NCI-H2081 treated with DMSO at 0.1 percent for 48 hours (cell line): Measurements from ENCODE around the gene ADGRG3.
"Not testable (repeated sequence)": the region's sequence is repeated elsewhere in the genome, so short reads cannot be mapped to it uniquely, and the experiment has no call there.

ENCODE experiments used
- DNase-seq: peaks from one replicate; lab custom pipeline; 2025; lab: John Stamatoyannopoulos, UW

Gene ADGRG3

DNA sequence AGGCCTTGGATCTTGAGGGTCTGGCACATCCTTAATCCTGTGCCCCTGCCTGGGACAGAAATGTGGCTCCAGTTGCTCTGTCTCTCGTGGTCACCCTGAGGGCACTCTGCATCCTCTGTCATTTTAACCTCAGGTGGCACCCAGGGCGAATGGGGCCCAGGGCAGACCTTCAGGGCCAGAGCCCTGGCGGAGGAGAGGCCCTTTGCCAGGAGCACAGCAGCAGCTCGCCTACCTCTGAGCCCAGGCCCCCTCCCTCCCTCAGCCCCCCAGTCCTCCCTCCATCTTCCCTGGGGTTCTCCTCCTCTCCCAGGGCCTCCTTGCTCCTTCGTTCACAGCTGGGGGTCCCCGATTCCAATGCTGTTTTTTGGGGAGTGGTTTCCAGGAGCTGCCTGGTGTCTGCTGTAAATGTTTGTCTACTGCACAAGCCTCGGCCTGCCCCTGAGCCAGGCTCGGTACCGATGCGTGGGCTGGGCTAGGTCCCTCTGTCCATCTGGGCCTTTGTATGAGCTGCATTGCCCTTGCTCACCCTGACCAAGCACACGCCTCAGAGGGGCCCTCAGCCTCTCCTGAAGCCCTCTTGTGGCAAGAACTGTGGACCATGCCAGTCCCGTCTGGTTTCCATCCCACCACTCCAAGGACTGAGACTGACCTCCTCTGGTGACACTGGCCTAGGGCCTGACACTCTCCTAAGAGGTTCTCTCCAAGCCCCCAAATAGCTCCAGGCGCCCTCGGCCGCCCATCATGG, 4.0 kb upstream of the ADGRG3 start:
- DNase-seq, result no peak

DNA sequence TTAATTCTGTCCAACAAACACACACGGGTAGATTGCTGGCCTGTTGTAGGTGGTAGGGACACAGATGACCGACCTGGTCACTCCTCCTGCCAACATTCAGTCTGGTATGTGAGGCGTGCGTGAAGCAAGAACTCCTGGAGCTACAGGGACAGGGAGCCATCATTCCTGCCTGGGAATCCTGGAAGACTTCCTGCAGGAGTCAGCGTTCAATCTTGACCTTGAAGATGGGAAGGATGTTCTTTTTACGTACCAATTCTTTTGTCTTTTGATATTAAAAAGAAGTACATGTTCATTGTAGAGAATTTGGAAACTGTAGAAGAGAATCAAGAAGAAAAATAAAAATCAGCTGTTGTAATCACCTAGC, 3.5 kb upstream of the ADGRG3 start:
- DNase-seq, result no peak

DNA sequence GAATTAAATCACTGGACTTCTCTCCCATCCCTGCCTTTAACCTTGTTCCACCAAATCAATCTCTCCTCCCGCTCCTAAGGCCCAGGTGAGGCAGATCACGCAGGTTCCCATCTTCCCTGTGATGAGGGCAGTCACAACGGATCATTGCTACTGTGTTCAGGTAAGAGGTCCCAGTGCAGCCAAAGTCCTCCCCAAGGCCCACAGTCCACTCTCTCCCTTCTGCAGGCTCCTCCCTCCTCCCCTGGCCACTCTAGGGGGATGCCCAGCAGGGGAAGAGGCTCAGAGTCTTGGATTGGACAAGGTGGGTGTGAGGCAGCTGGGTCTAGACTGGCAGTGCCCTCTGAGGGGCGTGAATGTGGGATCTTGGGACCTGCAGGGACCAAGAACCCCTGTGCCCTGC, 2.6 kb upstream of the ADGRG3 start:
- no peak for DNase-seq

DNA sequence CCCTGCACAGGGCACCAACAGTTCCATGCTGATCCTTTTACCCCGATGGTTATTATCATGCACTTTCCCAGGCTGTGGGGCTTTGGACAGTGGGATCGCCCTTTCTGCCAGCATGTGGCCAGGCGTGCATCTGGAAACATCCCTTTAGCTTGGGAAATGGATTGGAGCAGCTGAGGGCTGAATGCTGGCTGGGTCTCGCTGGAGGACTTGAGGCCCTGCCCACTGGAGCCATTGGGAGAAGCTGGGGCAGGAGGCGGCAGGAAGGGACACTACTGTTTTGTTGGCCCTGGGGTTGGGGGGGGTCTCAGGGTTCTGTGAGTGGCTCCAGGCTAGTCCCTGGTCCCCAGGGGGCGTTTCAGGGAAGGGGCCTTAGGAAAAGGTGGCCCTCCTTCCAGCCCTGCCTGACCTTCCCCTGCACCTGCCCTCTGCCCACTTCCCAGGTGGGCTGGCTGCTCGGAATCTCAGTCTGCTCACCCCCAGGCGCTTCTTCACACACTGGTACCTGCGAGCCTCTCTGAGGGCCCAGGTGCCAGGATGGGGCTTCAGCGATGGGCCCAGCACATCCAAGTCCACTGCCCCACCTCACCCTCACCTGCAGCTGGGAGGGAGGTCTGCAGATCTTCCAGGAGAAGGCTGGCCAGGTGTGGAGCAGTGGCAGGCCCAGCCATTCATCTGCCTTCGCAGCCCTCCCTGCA, 1.6 kb upstream of the ADGRG3 start:
- DNase-seq, result no peak

DNA sequence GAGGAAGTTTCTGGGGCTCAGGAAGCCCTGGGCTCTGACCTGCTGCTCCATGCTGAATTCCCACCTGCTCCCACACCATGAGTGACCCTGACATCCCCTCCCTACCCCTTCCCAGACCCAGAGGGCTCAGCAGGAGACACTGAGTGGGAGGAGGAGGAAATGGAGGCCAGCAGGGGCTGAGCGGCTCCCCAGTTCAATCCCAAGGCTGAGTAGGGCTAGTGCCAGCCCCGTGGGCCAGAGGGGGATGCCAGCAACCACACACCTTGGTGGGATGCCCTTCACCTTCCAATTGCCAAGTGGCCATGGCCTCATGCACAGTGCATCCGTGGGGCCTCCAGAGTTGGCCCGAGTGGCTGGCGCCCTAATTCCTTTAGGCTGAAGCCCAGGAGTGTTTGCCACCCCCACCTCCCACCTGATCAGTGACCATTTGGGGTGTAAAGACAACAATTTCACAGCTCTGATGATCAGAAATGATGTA, 1.0 kb upstream of the ADGRG3 start:
- DNase-seq, result no peak

DNA sequence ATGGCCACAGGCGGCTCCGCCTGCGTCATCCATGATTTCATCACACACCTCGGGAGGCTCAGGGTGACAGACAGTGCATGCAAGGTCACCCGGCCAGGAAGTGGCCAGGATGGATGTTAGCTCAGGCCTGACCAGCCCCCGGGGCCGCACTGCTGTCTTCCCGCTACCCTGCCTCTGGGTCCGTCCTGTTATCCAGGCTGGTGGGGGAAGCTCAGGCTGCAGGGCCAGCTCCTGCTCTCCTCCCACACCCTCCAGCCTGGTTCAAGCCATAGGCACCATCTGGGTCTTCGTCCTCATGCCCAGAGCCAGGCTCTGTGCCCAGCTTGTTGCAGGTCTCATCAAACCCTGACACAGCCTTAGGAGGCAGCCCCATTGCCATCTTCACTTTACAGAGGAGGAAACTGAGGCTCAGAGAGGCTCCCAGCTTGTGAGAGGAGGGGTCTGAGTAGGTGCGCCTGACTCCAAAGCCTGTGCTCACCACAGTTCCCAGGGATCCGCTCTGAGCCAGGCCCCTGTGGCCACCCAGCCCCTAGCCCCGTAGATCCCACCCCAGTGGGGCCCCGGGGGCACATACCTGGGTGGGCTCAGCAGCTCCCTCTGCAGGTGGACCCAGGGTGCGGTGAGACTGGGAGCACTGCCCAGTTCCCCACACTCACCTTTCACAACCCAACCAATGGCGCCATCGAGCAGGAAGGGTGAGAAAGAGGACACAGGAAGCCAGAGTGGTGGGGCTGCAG, 412 bp upstream of the ADGRG3 start:
- DNase-seq, result no peak

DNA sequence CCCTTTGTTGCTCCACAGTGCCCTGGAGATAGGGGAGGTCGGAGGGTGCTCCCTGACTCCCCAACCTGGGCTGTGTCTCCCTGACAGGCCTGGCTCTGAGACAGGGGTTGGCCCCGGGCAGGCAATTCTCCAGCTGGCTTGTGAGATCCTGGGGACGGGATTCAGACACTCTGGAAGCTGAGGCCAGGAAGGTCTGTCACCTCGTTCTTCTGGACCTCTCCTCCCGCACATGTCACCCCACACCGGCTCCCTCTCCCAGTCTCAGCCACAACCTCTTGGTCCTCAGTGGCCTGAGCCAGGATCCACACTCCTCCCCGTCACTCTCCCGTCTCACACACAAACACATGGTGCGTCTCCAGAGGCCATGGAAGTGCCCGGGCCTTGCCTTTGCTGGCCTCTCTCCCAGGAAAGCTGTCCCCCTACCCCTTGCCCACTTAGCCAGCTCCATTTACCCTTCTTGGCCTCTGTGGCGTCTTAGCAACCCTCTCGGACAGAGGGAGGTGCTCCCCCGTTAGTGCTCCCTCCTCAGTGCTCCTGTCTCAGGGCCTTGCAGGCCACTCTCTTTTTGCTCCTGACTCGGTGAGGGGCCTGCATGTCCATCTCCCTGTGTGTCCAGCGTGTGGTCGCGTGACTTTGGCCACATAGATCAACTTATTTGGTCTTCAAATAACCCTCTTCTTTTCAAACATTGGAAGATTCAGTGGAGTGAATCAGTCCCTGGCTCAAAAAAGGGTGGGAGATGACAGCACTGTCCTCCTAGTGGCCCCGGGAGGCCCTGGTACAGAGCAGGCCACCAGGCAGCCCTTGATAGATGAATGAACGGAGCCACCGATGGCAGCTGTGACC, 747 bp downstream of the ADGRG3 start:
- DNase-seq, result no peak

DNA sequence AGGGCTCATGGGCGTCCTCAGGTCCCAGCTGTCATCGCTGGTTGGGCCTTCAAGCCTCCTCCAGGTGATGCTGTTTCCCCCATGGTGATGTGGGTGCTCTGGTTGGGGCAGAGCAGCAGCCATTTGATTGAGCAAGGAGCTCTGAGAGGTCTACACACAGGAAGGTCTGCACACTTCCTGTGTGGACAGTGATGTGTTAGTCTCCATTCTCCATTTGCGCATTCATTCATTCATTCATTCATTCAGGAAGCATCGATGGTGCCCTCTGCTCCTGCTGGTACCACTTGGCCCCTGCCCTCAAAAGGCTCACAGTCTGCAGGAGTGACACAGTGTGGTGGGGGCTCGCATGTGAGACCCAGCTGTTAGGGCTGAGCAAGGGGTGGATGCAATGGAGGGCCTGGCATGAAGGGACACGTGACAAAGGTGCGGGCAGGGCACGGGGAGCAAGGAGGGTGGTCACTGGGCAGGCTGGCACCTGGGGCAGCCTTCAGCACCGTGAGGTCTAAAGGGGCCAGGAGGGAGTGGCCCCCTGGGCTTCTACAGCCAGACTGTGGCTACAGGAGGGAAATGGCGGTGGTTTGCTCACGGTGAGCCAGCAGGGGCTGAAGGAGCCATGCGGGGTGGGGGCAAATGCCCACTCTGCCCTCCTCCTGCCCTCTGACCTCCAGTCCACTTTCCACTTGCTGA, 1.5 kb downstream of the ADGRG3 start:
- DNase-seq, result no peak

DNA sequence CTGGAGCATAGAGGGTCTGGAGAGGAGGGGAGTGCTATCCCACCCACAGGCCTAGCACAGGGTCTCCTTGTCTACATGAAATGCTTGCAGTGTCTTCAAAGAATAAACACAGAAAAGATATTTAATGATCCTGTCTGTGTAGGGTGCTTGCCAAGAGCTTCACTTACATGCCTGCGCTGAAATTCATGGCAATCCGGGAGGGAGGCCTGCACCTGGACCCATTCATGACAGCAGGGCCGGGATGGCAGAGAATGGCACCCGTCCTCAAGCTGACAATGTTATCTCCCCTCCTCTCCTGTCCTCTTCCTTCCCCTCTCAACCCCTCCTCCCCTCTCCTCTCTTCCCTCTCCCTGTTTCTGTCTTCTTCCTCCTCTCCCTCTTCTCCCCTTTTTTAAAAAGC, 2.1 kb downstream of the ADGRG3 start:
- no peak for DNase-seq

DNA sequence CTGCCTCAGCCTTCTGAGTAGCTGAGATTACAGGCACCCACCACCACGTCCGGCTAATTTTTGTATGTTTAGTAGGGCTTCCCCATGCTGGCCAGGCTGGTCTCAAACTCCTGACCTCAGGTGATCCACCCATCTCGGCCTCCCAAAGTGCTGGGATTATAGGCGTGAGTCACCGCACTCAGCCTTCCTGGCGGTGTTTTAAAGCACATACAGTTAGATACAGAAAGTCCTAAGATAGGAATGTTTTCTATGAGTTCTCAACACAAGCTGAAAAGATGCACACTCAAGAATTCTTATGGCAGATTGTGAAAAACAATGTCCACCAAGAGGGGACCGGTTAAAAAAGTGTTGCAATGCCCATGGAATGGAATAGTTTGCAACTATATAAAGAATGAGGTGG, 3.3 kb downstream of the ADGRG3 start:
- DNase-seq, result not testable (repeated sequence)

DNA sequence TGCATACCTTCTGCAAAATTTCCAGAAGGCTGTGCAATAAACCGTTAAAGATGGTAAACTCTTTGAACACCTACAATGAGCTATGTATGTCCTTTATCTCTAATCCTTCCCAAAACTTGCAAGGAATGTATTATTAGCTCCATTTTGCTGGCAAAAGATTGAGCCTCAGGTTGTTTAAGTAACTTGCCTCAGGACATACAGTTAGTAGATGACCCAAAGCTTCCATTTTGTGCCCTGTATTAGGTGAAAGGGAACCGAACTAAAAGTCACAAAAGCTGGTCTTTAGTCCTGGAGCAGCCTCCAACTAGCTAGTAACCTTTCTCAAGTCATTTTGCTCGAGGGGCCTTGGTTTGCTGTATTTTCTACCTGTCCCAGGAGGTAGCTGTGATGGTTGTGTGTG, 4.3 kb downstream of the ADGRG3 start:
- DNase-seq, result no peak

DNA sequence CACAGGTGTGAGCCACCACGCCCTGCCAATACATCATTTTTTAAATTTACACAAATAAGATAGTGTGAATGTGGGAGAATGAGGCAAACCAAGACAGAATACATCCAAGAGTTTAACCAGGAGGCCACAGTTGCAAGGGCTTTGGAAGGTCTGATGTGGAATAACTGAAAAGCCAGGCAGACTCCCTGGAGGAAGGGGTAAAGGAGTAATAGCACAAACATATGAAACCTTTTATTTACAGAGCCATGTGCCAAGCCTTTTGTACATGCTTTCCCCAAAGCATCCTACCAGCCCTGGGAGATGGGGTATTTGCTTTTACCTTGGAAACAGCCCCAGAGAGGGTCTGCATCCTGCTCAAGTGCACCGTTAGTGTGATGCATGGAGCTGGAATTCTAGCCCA, 4.7 kb downstream of the ADGRG3 start:
- DNase-seq, result no peak

DNA sequence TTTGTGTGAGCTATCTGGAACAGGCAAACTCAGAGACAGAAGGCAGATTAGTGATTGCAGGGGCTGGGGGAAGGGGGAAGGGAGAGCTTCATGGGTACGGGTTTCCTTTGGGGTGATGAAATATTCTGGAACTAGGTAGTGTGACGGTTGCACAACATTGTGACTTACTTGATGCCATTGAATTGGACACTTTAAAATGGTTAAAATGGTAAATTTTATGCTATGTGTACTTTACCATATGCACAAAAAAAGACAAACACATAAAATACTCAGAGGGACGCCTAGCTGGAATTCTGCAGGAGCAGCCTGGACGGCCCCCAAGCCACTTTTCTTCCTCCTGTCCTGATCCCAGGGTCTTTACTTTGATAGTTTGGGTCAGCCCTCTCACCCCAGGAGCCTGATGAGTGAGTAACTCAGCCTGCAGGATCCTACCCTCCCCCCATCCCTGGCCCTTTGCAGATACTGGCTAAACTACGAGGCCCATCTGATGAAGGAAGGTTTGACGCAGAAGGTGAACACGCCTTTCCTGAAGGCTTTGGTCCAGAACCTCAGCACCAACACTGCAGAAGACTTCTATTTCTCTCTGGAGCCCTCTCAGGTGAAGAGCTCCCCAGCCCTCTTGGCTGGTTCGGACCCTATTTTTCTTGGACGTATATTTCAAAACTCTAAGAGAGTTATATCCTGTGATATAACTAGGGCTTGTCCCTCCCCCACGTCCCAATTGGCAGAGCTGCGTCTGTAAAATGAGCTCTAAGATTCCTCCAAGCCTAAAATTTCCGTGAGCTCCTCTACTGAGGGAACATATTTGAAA, 7.8 kb downstream of the ADGRG3 start:
- no peak for DNase-seq

DNA sequence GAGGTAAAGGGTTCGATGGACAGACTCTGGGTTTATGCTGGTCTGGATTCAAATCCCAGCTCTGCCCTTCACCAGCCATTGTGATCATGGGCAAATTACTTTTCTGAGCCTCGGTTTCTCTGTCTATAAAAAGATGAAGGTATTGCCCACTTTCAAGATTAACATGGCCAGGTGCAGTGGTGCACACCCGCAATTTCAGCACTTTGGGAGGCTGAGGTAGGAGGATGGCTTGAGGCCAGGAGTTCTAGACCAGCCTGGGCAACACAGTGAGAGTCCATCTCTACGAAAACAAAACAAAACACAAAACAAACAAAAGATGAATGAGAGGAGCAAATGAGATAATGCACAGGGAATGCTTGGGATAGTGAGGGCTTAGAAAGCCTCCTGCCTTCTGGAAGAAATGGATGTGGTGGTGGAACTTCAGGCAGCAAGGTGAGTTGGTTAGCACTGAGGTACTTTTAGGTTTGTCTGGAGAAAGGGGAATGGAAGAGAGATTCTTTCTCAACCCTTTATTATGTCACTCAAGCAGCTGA, 8.5 kb downstream of the ADGRG3 start:
- DNase-seq, result no peak

DNA sequence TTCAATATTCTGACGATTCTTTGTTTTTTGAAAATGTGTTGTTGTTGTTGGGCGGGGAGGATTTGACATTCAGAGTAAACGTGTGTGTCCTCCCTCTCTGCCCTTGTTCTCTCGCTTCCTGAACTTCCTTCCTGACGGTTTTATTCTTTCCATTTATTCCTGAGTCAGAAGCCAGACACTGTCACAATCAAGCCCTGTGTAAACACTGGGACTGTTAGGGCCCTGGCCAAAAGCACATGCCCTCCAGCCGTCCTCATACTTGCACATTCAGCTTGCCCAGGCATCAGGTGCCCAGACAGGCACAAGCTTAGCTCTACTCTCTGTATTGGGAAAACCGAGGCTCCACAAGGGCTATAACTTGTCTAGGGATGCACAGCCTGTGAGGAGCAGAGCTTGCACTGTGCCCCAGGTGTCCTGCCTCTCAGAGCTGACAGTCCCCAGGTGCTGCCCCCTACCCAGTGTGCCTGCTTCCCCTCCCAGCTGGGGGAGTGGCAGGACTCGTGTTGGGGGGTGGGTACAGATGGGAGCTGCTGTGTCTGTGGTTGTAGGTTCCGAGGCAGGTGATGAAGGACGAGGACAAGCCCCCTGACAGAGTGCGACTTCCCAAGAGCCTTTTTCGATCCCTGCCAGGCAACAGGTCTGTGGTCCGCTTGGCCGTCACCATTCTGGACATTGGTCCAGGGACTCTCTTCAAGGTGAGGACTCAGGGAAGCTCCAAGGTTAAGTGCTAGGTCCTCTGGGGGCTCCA, 9.7 kb downstream of the ADGRG3 start:
- no peak for DNase-seq

DNA sequence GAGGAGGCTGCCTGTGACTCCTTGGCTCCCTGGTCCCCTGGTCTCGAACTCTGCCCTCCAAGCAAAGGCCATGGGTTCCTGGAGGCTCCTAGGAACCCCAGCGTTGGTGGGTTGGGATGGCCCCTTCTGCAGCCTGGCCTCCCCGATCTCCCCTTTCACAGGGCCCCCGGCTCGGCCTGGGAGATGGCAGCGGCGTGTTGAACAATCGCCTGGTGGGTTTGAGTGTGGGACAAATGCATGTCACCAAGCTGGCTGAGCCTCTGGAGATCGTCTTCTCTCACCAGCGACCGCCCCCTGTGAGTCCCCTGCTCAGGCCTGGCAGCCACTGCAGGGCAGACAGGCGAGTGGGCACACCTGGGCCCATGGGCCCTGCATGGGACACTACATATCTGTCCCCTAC, 10.9 kb downstream of the ADGRG3 start:
- no peak for DNase-seq

DNA sequence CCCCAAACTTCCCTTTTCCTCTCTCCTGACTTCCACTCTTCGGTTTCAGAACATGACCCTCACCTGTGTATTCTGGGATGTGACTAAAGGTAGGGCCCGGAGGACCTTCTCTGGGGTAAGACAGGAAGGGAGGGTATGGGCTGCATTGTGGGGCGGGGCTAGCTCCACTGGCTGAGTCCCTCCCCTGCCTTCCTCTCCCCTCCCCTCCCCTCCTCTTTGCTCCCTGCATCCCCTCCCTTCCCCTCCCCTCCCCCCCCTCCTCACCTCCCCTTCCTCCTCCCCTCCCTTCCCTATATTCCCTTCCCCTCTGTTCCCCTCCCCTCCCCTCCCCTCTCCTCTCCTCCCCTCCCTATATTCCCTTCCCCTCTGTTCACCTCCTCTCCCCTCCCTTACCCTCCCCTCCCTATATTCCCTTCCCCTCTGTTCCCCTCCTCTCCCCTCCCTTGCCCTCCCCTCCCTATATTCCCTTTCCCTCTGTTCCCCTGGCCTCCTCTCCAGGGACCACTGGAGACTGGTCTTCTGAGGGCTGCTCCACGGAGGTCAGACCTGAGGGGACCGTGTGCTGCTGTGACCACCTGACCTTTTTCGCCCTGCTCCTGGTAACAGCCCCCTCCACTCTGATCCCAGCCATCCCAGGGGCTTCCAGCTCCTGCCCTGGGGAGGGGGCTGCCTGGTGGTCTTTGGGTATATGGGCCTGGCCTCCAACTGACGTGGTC, 11.8 kb downstream of the ADGRG3 start:
- no peak for DNase-seq

DNA sequence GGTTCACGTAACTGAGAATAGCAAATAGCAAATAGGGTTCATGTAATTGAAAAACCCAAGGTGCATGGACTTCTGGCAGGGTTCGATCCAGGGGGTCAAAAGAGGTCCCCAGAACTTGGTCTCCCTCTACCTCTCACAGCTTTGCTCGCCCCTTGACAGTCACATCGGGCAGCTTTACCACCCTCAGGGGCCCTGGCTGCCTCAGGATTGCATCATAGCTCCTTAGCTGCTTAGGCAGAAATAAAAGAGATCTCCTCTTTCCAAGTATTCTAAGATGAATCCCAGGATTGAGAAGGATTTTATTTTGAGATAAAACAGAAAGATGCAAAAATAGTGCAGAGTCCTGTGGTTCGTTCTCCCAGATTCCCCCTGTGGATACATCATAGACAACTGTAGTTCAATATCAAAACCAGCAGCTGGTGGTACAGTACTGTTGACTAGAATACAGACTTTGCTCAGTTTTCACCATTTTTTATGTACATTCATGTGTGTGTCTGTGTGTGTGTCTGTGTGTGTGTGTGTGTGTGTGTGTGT, 12.8 kb downstream of the ADGRG3 start:
- DNase-seq, result no peak
